B cell (primary cell): ENCODE measurements around the gene STAG2. TPM values are rescaled to one million over a fixed set of nuclear protein-coding genes. Genes with fewer than 3 reads are reported as not detected.

ENCODE experiments used
- ATAC-seq: fragments of 200-7000 bp; cut with Tn5 transposase; one replicate; pipeline ENCODE4 v1.10.0; 2021; ENCODE audit warnings: low read depth, mild to moderate bottlenecking, moderate number of reproducible peaks, moderate library complexity
- CTCF ChIA-PET: fragments of 350-600 bp; sonication (Branson Sonifier 250); formaldehyde crosslinking; loops from one replicate; lab custom pipeline; 2021; ENCODE audit warnings: antibody characterized with exemption, inconsistent platforms; lab: Charles Lee
- POLR2A ChIA-PET: fragments of 350-600 bp; sonication (Branson Sonifier 250); formaldehyde crosslinking; loops from one replicate; lab custom pipeline; 2021; ENCODE audit warnings: antibody characterized with exemption; lab: Charles Lee
- DNase-seq: peaks from one replicate; pipeline ENCODE4 v3.0.0; 2013
- H2AFZ ChIP-seq: 2 replicates; pipeline ENCODE4 v1.6.1; 2012; ENCODE audit warnings: mild to moderate bottlenecking, low read depth, low read length; ENCODE audit not compliant: insufficient read depth, poor library complexity, severe bottlenecking
- H3K27ac ChIP-seq, 2 donors: 1 replicate in 1 of 2; 2 replicates in 1 of 2; pipeline ENCODE4 v1.5.1; 2012 to 2013; ENCODE audit warnings: low read length in 2 of 2, mild to moderate bottlenecking in 2 of 2, moderate library complexity in 1 of 2
- H3K27me3 ChIP-seq, 4 experiments: fragments of 200-600 bp in 1 of 4; sonication (generic) in 1 of 4; replicated peaks in 1 of 4; 1 replicate in 2 of 4; 2 replicates in 2 of 4; pipeline versions ENCODE4 v1.6.1 to v1.7.0; 2013 to 2016; ENCODE audit warnings: low read length in 3 of 4, mild to moderate bottlenecking in 2 of 4, mixed read lengths in 1 of 4, moderate library complexity in 1 of 4; ENCODE audit not compliant: insufficient read depth in 4 of 4, control insufficient read depth in 3 of 4; ENCODE audit errors: control extremely low read depth in 1 of 4
- H3K36me3 ChIP-seq, 2 experiments: replicated peaks in 1 of 2; 1 replicate in 1 of 2; 2 replicates in 1 of 2; pipeline versions ENCODE4 v1.6.1 to v1.7.1; 2013; ENCODE audit warnings: low read length in 1 of 2; ENCODE audit not compliant: insufficient read depth in 2 of 2, control insufficient read depth in 1 of 2; ENCODE audit errors: control extremely low read depth in 1 of 2, extremely low read depth in 1 of 2
- H3K4me1 ChIP-seq, 2 donors: fragments of 200-600 bp in 1 of 2; sonication (generic) in 1 of 2; 1 replicate in 1 of 2; 2 replicates in 1 of 2; pipeline versions ENCODE4 v1.5.1 to v1.6.1; 2013 to 2017; ENCODE audit warnings: low read length in 2 of 2; ENCODE audit not compliant: control insufficient read depth in 2 of 2, insufficient read depth in 2 of 2
- H3K4me2 ChIP-seq: replicated peaks from 2 replicates; pipeline ENCODE3; 2012; ENCODE audit warnings: mild to moderate bottlenecking, low read depth, low read length; ENCODE audit not compliant: poor library complexity, severe bottlenecking
- H3K4me3 ChIP-seq, 5 experiments: fragments of 200-600 bp in 1 of 5; sonication (generic) in 1 of 5; 1 replicate in 3 of 5; 2 replicates in 2 of 5; pipeline versions ENCODE4 v1.5.1 to v1.7.0; 2011 to 2016; ENCODE audit warnings: low read length in 4 of 5, mild to moderate bottlenecking in 4 of 5, low read depth in 2 of 5, control low read depth in 1 of 5, moderate library complexity in 1 of 5; ENCODE audit not compliant: insufficient read depth in 1 of 5; ENCODE audit errors: control extremely low read depth in 1 of 5, extremely low read depth in 1 of 5
- H3K79me2 ChIP-seq: fragments of 200-600 bp; sonication (generic); one replicate; pipeline ENCODE4 v1.6.0; 2016; ENCODE audit warnings: low read length; ENCODE audit not compliant: control insufficient read depth, insufficient read depth
- H3K9ac ChIP-seq: fragments of 200-600 bp; sonication (generic); 2 replicates; pipeline ENCODE4 v1.6.1; 2017; ENCODE audit warnings: mild to moderate bottlenecking, low read length, moderate library complexity
- H3K9me3 ChIP-seq, 3 donors: one replicate each; pipeline versions ENCODE4 v1.6.1 to v1.7.1; 2013; ENCODE audit warnings: low read length in 2 of 3; ENCODE audit not compliant: control insufficient read depth in 2 of 3, insufficient read depth in 1 of 3; ENCODE audit errors: control extremely low read depth in 1 of 3
- H4K20me1 ChIP-seq: 2 replicates; pipeline ENCODE4 v1.6.0; 2012; ENCODE audit warnings: mild to moderate bottlenecking, low read length; ENCODE audit not compliant: insufficient read depth, control insufficient read depth, poor library complexity, severe bottlenecking
- H3K27ac Mint-ChIP-seq: one replicate; pipeline ENCODE4 v1.8.0; 2021; ENCODE audit warnings: mixed read lengths
- H3K27me3 Mint-ChIP-seq: one replicate; pipeline ENCODE4 v1.8.0; 2021; ENCODE audit warnings: mixed read lengths
- H3K4me1 Mint-ChIP-seq: one replicate; pipeline ENCODE4 v1.8.0; 2021; ENCODE audit warnings: mixed read lengths
- H3K4me3 Mint-ChIP-seq: one replicate; pipeline ENCODE4 v1.8.0; 2021; ENCODE audit warnings: mixed read lengths
- H3K9me3 Mint-ChIP-seq: one replicate; pipeline ENCODE4 v1.8.0; 2022; ENCODE audit warnings: mixed read lengths; ENCODE audit not compliant: insufficient read depth
- EZH2 ChIP-seq: IDR thresholded peaks from 2 replicates; pipeline ENCODE4 v1.6.1; 2012; ENCODE audit warnings: borderline replicate concordance, low read depth, mild to moderate bottlenecking, moderate library complexity, low read length; ENCODE audit not compliant: insufficient read depth, poor library complexity, severe bottlenecking
- WGBS: methylation state at CpG from one replicate; pipeline ENCODE4 v1.1.5; 2013; ENCODE audit warnings: missing lambda C conversion rate; ENCODE audit not compliant: insufficient coverage; 5-methylcytosine and 5-hydroxymethylcytosine counted together
- intact Hi-C: fragments of 100-400 bp; cut with micrococcal nuclease; formaldehyde crosslinking; loops from one replicate; pipeline ENCODE4 v1.10.0; 2022
- polyA plus RNA-seq: library from polyadenylated mRNA; depleted of rRNA; stranded (reverse); fragments of >200 nt; gene quantifications from 2 replicates; pipeline ENCODE4 v1.2.3, GENCODE V29; 2012
- total RNA-seq, 2 donors: library from RNA; stranded (reverse); fragments of 120-200 nt in 1 of 2; gene quantifications; 1 replicate in 1 of 2; 2 replicates in 1 of 2; pipeline versions ENCODE4 v1.2.3 to v1.2.4, GENCODE V29; 2013 to 2022
- TF ChIP-seq, protein P1 (sequence below): fragments of 200-600 bp; IDR thresholded peaks from one replicate; pipeline ENCODE4 v1.8.0; 2022; ENCODE audit warnings: antibody characterized with exemption, mild to moderate bottlenecking

The STAG2 gene
- total and polyA plus RNA-seq, 2 donors (not counting 1 experiment from before 2014, with no cell fraction given) = 15.3 to 117 TPM

GRCh38 chrX:124001581-124001980 is 40.1 kb downstream of the STAG2 start:
- WGBS = no CpG with 5 or more reads among the region's 2 CpGs
- ATAC-seq (no peak), DNase-seq (no peak)
- TF ChIP-seq EZH2 = no peak
- TF ChIP-seq, protein P1, sequence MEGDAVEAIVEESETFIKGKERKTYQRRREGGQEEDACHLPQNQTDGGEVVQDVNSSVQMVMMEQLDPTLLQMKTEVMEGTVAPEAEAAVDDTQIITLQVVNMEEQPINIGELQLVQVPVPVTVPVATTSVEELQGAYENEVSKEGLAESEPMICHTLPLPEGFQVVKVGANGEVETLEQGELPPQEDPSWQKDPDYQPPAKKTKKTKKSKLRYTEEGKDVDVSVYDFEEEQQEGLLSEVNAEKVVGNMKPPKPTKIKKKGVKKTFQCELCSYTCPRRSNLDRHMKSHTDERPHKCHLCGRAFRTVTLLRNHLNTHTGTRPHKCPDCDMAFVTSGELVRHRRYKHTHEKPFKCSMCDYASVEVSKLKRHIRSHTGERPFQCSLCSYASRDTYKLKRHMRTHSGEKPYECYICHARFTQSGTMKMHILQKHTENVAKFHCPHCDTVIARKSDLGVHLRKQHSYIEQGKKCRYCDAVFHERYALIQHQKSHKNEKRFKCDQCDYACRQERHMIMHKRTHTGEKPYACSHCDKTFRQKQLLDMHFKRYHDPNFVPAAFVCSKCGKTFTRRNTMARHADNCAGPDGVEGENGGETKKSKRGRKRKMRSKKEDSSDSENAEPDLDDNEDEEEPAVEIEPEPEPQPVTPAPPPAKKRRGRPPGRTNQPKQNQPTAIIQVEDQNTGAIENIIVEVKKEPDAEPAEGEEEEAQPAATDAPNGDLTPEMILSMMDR = no peak
- Histone ChIP-seq H3K27me3 (no peaks in the 10 kb centered on the region), H3K9ac (no peak overlapping the region), H4K20me1 (peaks cover 20% of the 10 kb centered on the region), H3K79me2 (peaks cover 92% of the 10 kb centered on the region), H3K9me3 (no peaks in the 10 kb centered on the region), H3K4me2 (no peak overlapping the region), H3K36me3 (no peaks in the 10 kb centered on the region), H3K4me1 (peaks cover 16 to 17% of the 10 kb centered on the region in 2 donors), H2AFZ (no peak overlapping the region), H3K27ac (no peak overlapping the region), H3K4me3 (no peak overlapping the region)
- no peak overlapping the region for H3K4me3 Mint-ChIP-seq
- intact Hi-C loops = no loop called here
- H3K9me3 Mint-ChIP-seq = no peaks in the 10 kb centered on the region
- H3K27ac Mint-ChIP-seq = no peak overlapping the region
- ChIA-PET POLR2A (no interaction called here), CTCF (no interaction called here)
- no peaks in the 10 kb centered on the region for H3K27me3 Mint-ChIP-seq
- peaks cover 38% of the 10 kb centered on the region for H3K4me1 Mint-ChIP-seq

GRCh38 chrX:124005228-124005627 is 43.7 kb downstream of the STAG2 start:
- peaks cover 16 to 22% of the 10 kb centered on the region in 2 donors for H3K4me1 ChIP-seq
- peak overlapping the region; percentile 14 for H3K4me3 Mint-ChIP-seq
- no peaks in the 10 kb centered on the region for H3K27me3 ChIP-seq
- peak; percentile 8 for DNase-seq
- H3K9me3 ChIP-seq = no peaks in the 10 kb centered on the region
- no peak for ATAC-seq
- no peak overlapping the region for H3K9ac ChIP-seq
- H2AFZ ChIP-seq = no peak overlapping the region
- intact Hi-C loops = no loop called here
- ChIA-PET POLR2A (no interaction called here), CTCF (no interaction called here)
- H4K20me1 ChIP-seq = peaks cover 12% of the 10 kb centered on the region
- H3K4me3 ChIP-seq = no peak overlapping the region
- TF ChIP-seq EZH2 = no peak
- TF ChIP-seq, protein P1 = no peak
- H3K79me2 ChIP-seq = peaks cover 88% of the 10 kb centered on the region
- peak overlapping the region; percentile 4 for H3K4me2 ChIP-seq
- no peaks in the 10 kb centered on the region for H3K36me3 ChIP-seq
- no peaks in the 10 kb centered on the region for H3K27me3 Mint-ChIP-seq
- H3K27ac Mint-ChIP-seq = no peak overlapping the region
- H3K9me3 Mint-ChIP-seq = no peaks in the 10 kb centered on the region
- H3K27ac ChIP-seq = no peak overlapping the region
- H3K4me1 Mint-ChIP-seq = peaks cover 45% of the 10 kb centered on the region
